Posterior vena cava (tissue), 2 donors: Measurements from ENCODE around the gene AQP5. TPM values are rescaled to one million over a fixed set of nuclear protein-coding genes. Genes with fewer than 3 reads are reported as not detected.

Experiments
- DNase-seq: peaks from one replicate; pipeline ENCODE4 v3.0.0-alpha.2; 2020; ENCODE audit warnings: low spot score
- intact Hi-C, 2 donors: fragments of 100-400 bp; cut with DNase I; formaldehyde crosslinking; loops; one replicate each; pipeline versions ENCODE4 v1.14.1 to v1.14.2; 2022 to 2023
- total RNA-seq, 2 donors: library from RNA; stranded (reverse); fragmentation: NEBNext Ultra II Directional; extraction: Animal tissue kit (Norgen Biotek cat#: 25700); gene quantifications; one replicate each; pipeline ENCODE4 v1.2.1, GENCODE V29; 2021
- donor health status: DM: yes; HTN: yes; CAD: no.
- donor health status: DM: yes; HTN: yes; CAD: no.

AQP5 gene
- total RNA-seq, 2 donors from 2014 or later: not detected

GRCh38 chr12:49929581-49929980 is 32.1 kb upstream of the AQP5 start:
- DNase-seq: peak; percentile 61
- intact Hi-C loops: no loop called here

GRCh38 chr12:49930515-49931288 is 31.0 kb upstream of the AQP5 start:
- no peak for DNase-seq
- intact Hi-C loops: no loop called here

GRCh38 chr12:49932023-49932422 is 29.6 kb upstream of the AQP5 start:
- intact Hi-C loops: no loop called here
- peak; percentile 28 for DNase-seq

- intact Hi-C loops: no loop called here
- DNase-seq: peak; percentile 32
These were observed 29.0 kb upstream of the AQP5 start for GRCh38 chr12:49932533-49933130.

- intact Hi-C loops: no loop called here
These were observed 27.9 kb upstream of the AQP5 start for GRCh38 chr12:49933796-49934195.

GRCh38 chr12:49934505-49934904 is 27.2 kb upstream of the AQP5 start:
- no peak for DNase-seq
- intact Hi-C loops: no loop called here

More at GRCh38 chr12:49933796-49934195, 27.9 kb upstream of the AQP5 start:
- DNase-seq: peak; percentile 36

- DNase-seq: no peak
- intact Hi-C loops: no loop called here
These were observed 24.7 kb upstream of the AQP5 start for GRCh38 chr12:49936925-49937324.

GRCh38 chr12:49937639-49938300 is 23.9 kb upstream of the AQP5 start:
- peak; percentile 55 for DNase-seq
- intact Hi-C loops: no loop called here

GRCh38 chr12:49939307-49939706 is 22.4 kb upstream of the AQP5 start:
- DNase-seq: no peak

GRCh38 chr12:49939707-49940106 is 22.0 kb upstream of the AQP5 start:
- intact Hi-C loops: no loop called here
- DNase-seq: peak; percentile 19

More at GRCh38 chr12:49939307-49939706, 22.4 kb upstream of the AQP5 start:
- intact Hi-C loops: no loop called here

- intact Hi-C loops: no loop called here
- DNase-seq: peak; percentile 78
These were observed 19.8 kb upstream of the AQP5 start for GRCh38 chr12:49941556-49942511.

- no peak for DNase-seq
- intact Hi-C loops: no loop called here
These were observed 19.2 kb upstream of the AQP5 start for GRCh38 chr12:49942512-49942893.

- intact Hi-C loops: no loop called here
- DNase-seq: peak; percentile 52
These were observed 18.6 kb upstream of the AQP5 start for GRCh38 chr12:49942921-49943624.

- no peak for DNase-seq
- intact Hi-C loops: no loop called here
These were observed 18.1 kb upstream of the AQP5 start for GRCh38 chr12:49943625-49943960.

GRCh38 chr12:49944046-49944445 is 17.6 kb upstream of the AQP5 start:
- intact Hi-C loops: no loop called here
- peak; percentile 36 for DNase-seq

GRCh38 chr12:49944718-49945117 is 17.0 kb upstream of the AQP5 start:
- intact Hi-C loops: no loop called here
- peak; percentile 65 for DNase-seq

GRCh38 chr12:49945394-49946080 is 16.1 kb upstream of the AQP5 start:
- intact Hi-C loops: no loop called here
- DNase-seq: peak; percentile 95

- intact Hi-C loops: no loop called here
- peak; percentile 15 for DNase-seq
These were observed 15.6 kb upstream of the AQP5 start for GRCh38 chr12:49946086-49946485.
